GM10248 (cell line): ENCODE measurements around the gene LRRC28.

Experiments
- CTCF ChIA-PET: fragments of 300-600 bp; sonication (Branson Sonifier 250); formaldehyde crosslinking; extraction: SDS; loops from one replicate; lab custom pipeline; 2021; ENCODE audit warnings: antibody characterized with exemption; lab: Yijun Ruan, JAX
- POLR2A ChIA-PET: fragments of 350-650 bp; sonication (Branson Sonifier 250); formaldehyde crosslinking; extraction: SDS; loops from one replicate; lab custom pipeline; 2020; ENCODE audit warnings: antibody characterized with exemption; lab: Yijun Ruan, JAX
- DNase-seq: peaks from one replicate; pipeline ENCODE4 v3.0.0; 2012; ENCODE audit errors: extremely low spot score
- CTCF ChIP-seq: IDR thresholded peaks from 2 replicates; pipeline ENCODE4 v1.5.1; 2012; ENCODE audit warnings: mild to moderate bottlenecking, low read depth; ENCODE audit errors: extremely low read depth, missing control alignments, control extremely low read depth

Gene LRRC28

GRCh38 chr15:99411234-99411633 is 160.0 kb downstream of the LRRC28 start:
- ChIA-PET POLR2A (no interaction called here), CTCF (interaction anchor here (1.2 to 1.4 kb wide), 2 partner anchors 40 to 293 kb away, joined by 3 read pairs; no protein-coding TSS in a partner anchor)
- TF ChIP-seq CTCF, result no peak
- DNase-seq, result peak; percentile 15

GRCh38 chr15:99412082-99412481 is 160.8 kb downstream of the LRRC28 start:
- TF ChIP-seq CTCF, result no peak
- ChIA-PET CTCF (interaction anchor here (1.2 kb wide), 1 partner anchor 292 kb away, joined by 3 read pairs; no protein-coding TSS in a partner anchor), POLR2A (interaction anchor here (0.6 kb wide), 1 partner anchor 44 kb away, joined by 3 read pairs; no protein-coding TSS in a partner anchor)
- DNase-seq, result peak; percentile 14

GRCh38 chr15:99412626-99413025 is 161.3 kb downstream of the LRRC28 start:
- ChIA-PET POLR2A (interaction anchor here (0.6 kb wide), 1 partner anchor 43 kb away, joined by 3 read pairs; no protein-coding TSS in a partner anchor), CTCF (interaction anchor here (1.2 kb wide), 1 partner anchor 292 kb away, joined by 3 read pairs; no protein-coding TSS in a partner anchor)
- peak; percentile 6 for DNase-seq
- TF ChIP-seq CTCF, result no peak

GRCh38 chr15:99413955-99414754 is 162.9 kb downstream of the LRRC28 start:
- ChIA-PET CTCF (interaction anchor here (4.0 kb wide), 1 partner anchor 290 kb away, joined by 14 read pairs; no protein-coding TSS in a partner anchor), POLR2A (no interaction called here)
- TF ChIP-seq CTCF, result no peak
- DNase-seq, result peak; percentile 11

- TF ChIP-seq CTCF, result no peak
- ChIA-PET POLR2A (no interaction called here), CTCF (interaction anchor here (0.6 to 4.0 kb wide), 4 partner anchors 8 to 289 kb away, joined by 3 to 14 read pairs (median 3); no protein-coding TSS in a partner anchor)
- DNase-seq, result peak; percentile 13
Measured at GRCh38 chr15:99414755-99415731, 163.8 kb downstream of the LRRC28 start.
